C4-2B (cell line): ENCODE data around the gene PLXDC2.

Experiments used
- ZFX ChIP-seq: fragments of 450-650 bp; IDR thresholded peaks from 2 replicates; pipeline ENCODE4 v1.6.1; 2017
- TF ChIP-seq, protein P1 (sequence below): fragments of 450-650 bp; conservative IDR thresholded peaks from 2 replicates; pipeline ENCODE4 v1.5.1; 2017; ENCODE audit warnings: mild to moderate bottlenecking

DNA sequence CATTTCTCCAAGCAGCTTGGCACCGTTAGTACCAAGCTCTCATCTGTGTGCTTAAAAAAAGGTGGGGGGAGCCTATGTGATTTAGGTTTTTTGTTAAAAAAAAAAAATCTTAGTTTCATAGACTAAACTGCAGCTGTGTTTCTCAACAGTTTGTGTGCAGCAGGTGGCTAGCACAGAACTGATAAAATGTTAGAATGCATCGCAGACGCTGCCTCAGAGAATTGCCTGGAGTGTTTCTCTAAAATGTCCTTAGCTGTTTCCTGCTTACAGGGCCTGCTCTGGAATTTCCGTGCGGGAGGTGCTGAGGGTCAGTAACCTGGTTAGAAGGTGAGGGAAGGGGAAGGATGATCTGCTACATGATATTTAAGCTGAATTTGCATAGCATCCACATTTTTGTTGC, 268.9 kb downstream of the PLXDC2 start:
- TF ChIP-seq, protein P1, sequence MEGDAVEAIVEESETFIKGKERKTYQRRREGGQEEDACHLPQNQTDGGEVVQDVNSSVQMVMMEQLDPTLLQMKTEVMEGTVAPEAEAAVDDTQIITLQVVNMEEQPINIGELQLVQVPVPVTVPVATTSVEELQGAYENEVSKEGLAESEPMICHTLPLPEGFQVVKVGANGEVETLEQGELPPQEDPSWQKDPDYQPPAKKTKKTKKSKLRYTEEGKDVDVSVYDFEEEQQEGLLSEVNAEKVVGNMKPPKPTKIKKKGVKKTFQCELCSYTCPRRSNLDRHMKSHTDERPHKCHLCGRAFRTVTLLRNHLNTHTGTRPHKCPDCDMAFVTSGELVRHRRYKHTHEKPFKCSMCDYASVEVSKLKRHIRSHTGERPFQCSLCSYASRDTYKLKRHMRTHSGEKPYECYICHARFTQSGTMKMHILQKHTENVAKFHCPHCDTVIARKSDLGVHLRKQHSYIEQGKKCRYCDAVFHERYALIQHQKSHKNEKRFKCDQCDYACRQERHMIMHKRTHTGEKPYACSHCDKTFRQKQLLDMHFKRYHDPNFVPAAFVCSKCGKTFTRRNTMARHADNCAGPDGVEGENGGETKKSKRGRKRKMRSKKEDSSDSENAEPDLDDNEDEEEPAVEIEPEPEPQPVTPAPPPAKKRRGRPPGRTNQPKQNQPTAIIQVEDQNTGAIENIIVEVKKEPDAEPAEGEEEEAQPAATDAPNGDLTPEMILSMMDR: no peak
- no peak for TF ChIP-seq ZFX
